HepG2 (cell line): ENCODE results near the gene TMEM38B. TPM values are rescaled to one million over a fixed set of nuclear protein-coding genes. Genes with fewer than 3 reads are reported as not detected.

Experiments used
- ATAC-seq: fragments of 200-7000 bp; cut with Tn5 transposase; 3 replicates; pipeline ENCODE4 v1.9.1; 2020; ENCODE audit warnings: mild to moderate bottlenecking, moderate library complexity
- BruUV-seq: library from RNA; stranded (reverse); fragments of 400-500 nt; replicated peaks from 2 replicates; lab custom pipeline; 2021; lab: Mats Ljungman, UMichigan
- CTCF ChIA-PET: fragments of 300-600 bp; formaldehyde crosslinking; extraction: SDS; loops from one replicate; lab custom pipeline; 2021; ENCODE audit warnings: low total read pairs, inconsistent platforms, low intra/inter-chr PET ratio; lab: Yijun Ruan, JAX
- POLR2A ChIA-PET: fragments of 350-600 bp; sonication (Branson Sonifier 250); formaldehyde crosslinking; loops from one replicate; lab custom pipeline; 2020; ENCODE audit warnings: antibody characterized with exemption, inconsistent platforms; lab: Yijun Ruan, JAX
- DNase-seq: peaks from one replicate; pipeline ENCODE4 v3.0.0-alpha.2; 2015; ENCODE audit warnings: low spot score
- FAIRE-seq: peaks from 3 replicates; lab custom pipeline; 2011; peaks lifted over from hg19 to GRCh38; lab: Jason Lieb, UNC
- H2AFZ ChIP-seq: one replicate; pipeline ENCODE4 v1.6.1; 2011; ENCODE audit warnings: low read length, inconsistent platforms
- H3K27ac ChIP-seq: fragments of 300-600 bp; 3 replicates; pipeline ENCODE4 v1.8.0; 2011; ENCODE audit warnings: mixed run types, mild to moderate bottlenecking, mixed read lengths, low read length, inconsistent platforms; ENCODE audit not compliant: insufficient read depth; ENCODE audit errors: extremely low read length
- H3K27me3 ChIP-seq, 2 experiments: fragments of 200-600 bp in 1 of 2; 2 replicates in 1 of 2; 3 replicates in 1 of 2; pipeline versions ENCODE4 v1.6.0 to v1.8.0; 2011; ENCODE audit warnings: low read length in 2 of 2, mild to moderate bottlenecking in 2 of 2, moderate library complexity in 2 of 2, inconsistent platforms in 1 of 2; ENCODE audit not compliant: insufficient read depth in 2 of 2, control insufficient read depth in 1 of 2
- H3K36me3 ChIP-seq, 2 experiments: fragments of 200-600 bp in 1 of 2; replicated peaks in 1 of 2; 2 replicates in 1 of 2; 3 replicates in 1 of 2; pipeline versions ENCODE4 v1.5.1 to v1.8.0; 2011; ENCODE audit warnings: low read length in 2 of 2, inconsistent platforms in 1 of 2; ENCODE audit not compliant: insufficient read depth in 2 of 2, control insufficient read depth in 1 of 2
- H3K4me1 ChIP-seq: 2 replicates; pipeline ENCODE4 v1.5.1; 2012; ENCODE audit warnings: low read length, inconsistent platforms; ENCODE audit not compliant: insufficient read depth
- H3K4me2 ChIP-seq: 2 replicates; pipeline ENCODE4 v1.6.0; 2011; ENCODE audit warnings: low read depth, low read length, inconsistent platforms
- H3K4me3 ChIP-seq, 3 experiments: fragments of 200-600 bp in 1 of 3; sonication (generic), shearing (Covaris generic) in 1 of 3; replicated peaks in 1 of 3; 2 replicates each; pipeline ENCODE4 v1.5.1; 2011 to 2016; ENCODE audit warnings: low read length in 3 of 3, inconsistent platforms in 2 of 3, low read depth in 2 of 3, mild to moderate bottlenecking in 2 of 3, control low read depth in 1 of 3, mixed read lengths in 1 of 3; ENCODE audit not compliant: insufficient read depth in 1 of 3
- H3K79me2 ChIP-seq: one replicate; pipeline ENCODE4 v1.6.1; 2011; ENCODE audit warnings: low read length, inconsistent platforms; ENCODE audit not compliant: insufficient read depth
- H3K9ac ChIP-seq: 2 replicates; pipeline ENCODE4 v1.6.0; 2011; ENCODE audit warnings: mild to moderate bottlenecking, low read depth, low read length, inconsistent platforms; ENCODE audit not compliant: insufficient read depth
- H3K9me3 ChIP-seq: 2 replicates; pipeline ENCODE4 v1.5.1; 2012; ENCODE audit warnings: mild to moderate bottlenecking, low read length
- H4K20me1 ChIP-seq: 2 replicates; pipeline ENCODE4 v1.6.0; 2011; ENCODE audit warnings: inconsistent platforms, mild to moderate bottlenecking, low read length, moderate library complexity; ENCODE audit not compliant: insufficient read depth
- BCLAF1 ChIP-seq: fragments of 450-650 bp; IDR thresholded peaks from 2 replicates; pipeline ENCODE4 v1.6.1; 2017; ENCODE audit warnings: mild to moderate bottlenecking
- EP300 ChIP-seq, 3 experiments: sonication (generic) in 1 of 3; formaldehyde crosslinking in 1 of 3; IDR thresholded peaks; 2 replicates each; pipeline versions ENCODE4 v1.5.1 to v1.6.1; 2011 to 2020; ENCODE audit warnings: low read depth in 2 of 3, low read length in 2 of 3, borderline replicate concordance in 1 of 3, improper control_type of control experiment in 1 of 3, mild to moderate bottlenecking in 1 of 3, missing genetic modification reagents in 1 of 3, moderate library complexity in 1 of 3
- ISL2 ChIP-seq: sonication (generic); formaldehyde crosslinking; IDR thresholded peaks from 2 replicates; pipeline ENCODE4 v1.5.0; 2020; ENCODE audit warnings: missing genetic modification reagents
- NAIF1 ChIP-seq: sonication (generic); formaldehyde crosslinking; IDR thresholded peaks from 2 replicates; pipeline ENCODE4 v1.5.0; 2020; ENCODE audit warnings: mild to moderate bottlenecking, missing genetic modification reagents, borderline replicate concordance
- NCOR1 ChIP-seq: fragments of 200-600 bp; sonication (generic); IDR thresholded peaks from 2 replicates; pipeline ENCODE4 v1.7.0; 2017; ENCODE audit warnings: antibody characterized with exemption, low read length, borderline replicate concordance
- NR2C2 ChIP-seq: sonication (generic); formaldehyde crosslinking; IDR thresholded peaks from 2 replicates; pipeline ENCODE4 v1.4.0; 2020; ENCODE audit warnings: missing genetic modification reagents, mild to moderate bottlenecking, moderate library complexity, borderline replicate concordance
- RCOR2 ChIP-seq: IDR thresholded peaks from 2 replicates; pipeline ENCODE4 v1.6.1; 2016; ENCODE audit warnings: missing biosample characterization, missing genetic modification reagents
- RFX5 ChIP-seq: IDR thresholded peaks from 2 replicates; pipeline ENCODE4 v1.6.1; 2011; ENCODE audit warnings: low read depth, low read length, improper control_type of control experiment
- RNF2 ChIP-seq: fragments of 450-650 bp; conservative IDR thresholded peaks from 2 replicates; pipeline ENCODE4 v1.6.1; 2016; ENCODE audit warnings: low read depth
- SYNCRIP ChIP-seq: fragments of 200-400 bp; formaldehyde crosslinking; IDR thresholded peaks from 2 replicates; pipeline ENCODE4 v1.6.1; 2018; ENCODE audit warnings: mild to moderate bottlenecking, low read depth, low read length; ENCODE audit not compliant: insufficient read depth
- TMF1 ChIP-seq: sonication (generic); formaldehyde crosslinking; IDR thresholded peaks from 2 replicates; pipeline ENCODE4 v1.8.1; 2022; ENCODE audit warnings: low read depth, missing genetic modification reagents
- ZNF260 ChIP-seq: sonication (generic); formaldehyde crosslinking; IDR thresholded peaks from 2 replicates; pipeline ENCODE4 v1.4.0; 2020; ENCODE audit warnings: missing genetic modification reagents, low read depth, mild to moderate bottlenecking, borderline replicate concordance
- ZNF263 ChIP-seq: sonication (generic); formaldehyde crosslinking; IDR thresholded peaks from 2 replicates; pipeline ENCODE4 v1.4.0; 2020; ENCODE audit warnings: missing genetic modification reagents
- ZNF329 ChIP-seq: sonication (generic); formaldehyde crosslinking; IDR thresholded peaks from 2 replicates; pipeline ENCODE4 v1.9.0; 2021; ENCODE audit warnings: low read depth, mild to moderate bottlenecking, missing genetic modification reagents
- ZNF350 ChIP-seq: sonication (generic); formaldehyde crosslinking; IDR thresholded peaks from 2 replicates; pipeline ENCODE4 v1.4.0; 2020; ENCODE audit warnings: mild to moderate bottlenecking, low read depth, missing genetic modification reagents, borderline replicate concordance
- ZNF749 ChIP-seq: sonication (generic); formaldehyde crosslinking; IDR thresholded peaks from 2 replicates; pipeline ENCODE4 v1.8.0; 2022; ENCODE audit warnings: mild to moderate bottlenecking, missing genetic modification reagents, moderate library complexity, borderline replicate concordance
- WGBS: methylation state at CpG from one replicate; pipeline ENCODE4 v1.1.6; 2017; ENCODE audit warnings: low lambda C conversion rate; 5-methylcytosine and 5-hydroxymethylcytosine counted together
- in situ Hi-C: cut with HindIII; loops from 2 replicates; pipeline ENCODE4 v1.10.0; 2017; ENCODE audit warnings: low pct_unique_long_range_greater_than_20kb; ENCODE audit not compliant: extremely low pct_ligation_motif_present
- intact Hi-C: fragments of 100-400 bp; cut with micrococcal nuclease; formaldehyde crosslinking; loops from one replicate; pipeline ENCODE4 v1.10.0; 2022; ENCODE audit not compliant: unreplicated experiment
- polyA plus RNA-seq, 8 experiments: library from polyadenylated mRNA; depleted of rRNA in 3 of 8; stranded (reverse) in 7 of 8; unstranded in 1 of 8; fragments of >200 nt; fragmentation: Illumina TruSeq in 4 of 8; extraction: Trizol in 4 of 8; gene quantifications; 2 replicates each; pipeline versions ENCODE4 v1.2.1 to v1.2.3, GENCODE V29; 2011 to 2016; ENCODE audit warnings: low read depth in 4 of 8, missing spikeins in 1 of 8, mixed read lengths in 1 of 8; ENCODE audit not compliant: insufficient read depth in 1 of 8
- total RNA-seq, 5 experiments: library from RNA; depleted of rRNA; stranded (reverse); fragments of >200 nt; fragmentation: Illumina TruSeq; extraction: Trizol; gene quantifications; 2 replicates each; pipeline ENCODE4 v1.2.3, GENCODE V29; 2016; ENCODE audit warnings: low read depth in 1 of 5
- TF ChIP-seq, protein P1 (sequence below): sonication (generic); formaldehyde crosslinking; IDR thresholded peaks from 2 replicates; pipeline ENCODE4 v1.4.0; 2020; ENCODE audit warnings: missing genetic modification reagents

TMEM38B gene
- total and polyA plus RNA-seq, 2 of the 13 experiments (the other 11 are each of a cell fraction or from before 2014, with no cell fraction given), result 13.4 to 32.4 TPM

DNA sequence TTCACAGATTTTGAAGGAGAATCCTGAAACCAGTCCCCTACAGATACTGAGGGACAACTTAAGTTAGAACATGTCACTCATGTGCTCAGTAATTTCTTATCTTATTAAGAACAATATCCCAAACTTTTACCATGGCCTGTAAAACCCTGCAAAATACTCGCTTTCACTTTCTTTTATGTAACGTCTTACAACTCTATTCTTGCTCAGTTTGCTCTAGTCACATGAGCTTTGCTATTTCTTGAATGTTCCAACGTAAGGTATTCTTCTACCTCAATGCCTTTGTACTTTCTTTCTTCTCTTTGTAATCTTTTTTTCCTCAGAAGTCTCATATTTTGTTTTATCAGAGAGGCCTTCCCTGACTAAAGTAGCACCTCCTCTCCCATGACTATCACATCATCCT is 14.1 kb downstream of the TMEM38B start:
- intact Hi-C loops, result no loop called here
- no peak for ATAC-seq
- FAIRE-seq, result no peak
- H4K20me1 ChIP-seq, result no peaks in the 10 kb centered on the region
- H3K36me3 ChIP-seq, result peaks cover 0 to 7% of the 10 kb centered on the region in 2 experiments; a peak in 1 of 5 replicates
- no peaks in the 10 kb centered on the region for H3K79me2 ChIP-seq
- no peak overlapping the region for H3K4me2 ChIP-seq
- ChIA-PET CTCF (no interaction called here), POLR2A (no interaction called here)
- H3K9me3 ChIP-seq, result no peaks in the 10 kb centered on the region
- no TSS peak for BruUV-seq
- no peak overlapping the region for H3K9ac ChIP-seq
- TF ChIP-seq RCOR2 (CRISPR knock-in tag) (no peak), RFX5 (no peak), ZNF329 (no peak), NCOR1 (no peak), ISL2 (CRISPR knock-in tag) (no peak), EP300 (IDR thresholded peaks at IDR 0.05; ENCODE audit: low read depth in 2 of 2, low read length in 2 of 2) (no peak), EP300 (CRISPR knock-in tag; IDR thresholded peaks at IDR 0.05; ENCODE audit: borderline replicate concordance) (no peak), ZNF260 (CRISPR knock-in tag) (no peak), NAIF1 (no peak), NR2C2 (CRISPR knock-in tag) (no peak), ZNF749 (CRISPR knock-in tag) (no peak), SYNCRIP (no peak), BCLAF1 (no peak), ZNF350 (no peak), TMF1 (CRISPR knock-in tag) (no peak), ZNF263 (CRISPR knock-in tag) (no peak), RNF2 (no peak)
- TF ChIP-seq, protein P1, sequence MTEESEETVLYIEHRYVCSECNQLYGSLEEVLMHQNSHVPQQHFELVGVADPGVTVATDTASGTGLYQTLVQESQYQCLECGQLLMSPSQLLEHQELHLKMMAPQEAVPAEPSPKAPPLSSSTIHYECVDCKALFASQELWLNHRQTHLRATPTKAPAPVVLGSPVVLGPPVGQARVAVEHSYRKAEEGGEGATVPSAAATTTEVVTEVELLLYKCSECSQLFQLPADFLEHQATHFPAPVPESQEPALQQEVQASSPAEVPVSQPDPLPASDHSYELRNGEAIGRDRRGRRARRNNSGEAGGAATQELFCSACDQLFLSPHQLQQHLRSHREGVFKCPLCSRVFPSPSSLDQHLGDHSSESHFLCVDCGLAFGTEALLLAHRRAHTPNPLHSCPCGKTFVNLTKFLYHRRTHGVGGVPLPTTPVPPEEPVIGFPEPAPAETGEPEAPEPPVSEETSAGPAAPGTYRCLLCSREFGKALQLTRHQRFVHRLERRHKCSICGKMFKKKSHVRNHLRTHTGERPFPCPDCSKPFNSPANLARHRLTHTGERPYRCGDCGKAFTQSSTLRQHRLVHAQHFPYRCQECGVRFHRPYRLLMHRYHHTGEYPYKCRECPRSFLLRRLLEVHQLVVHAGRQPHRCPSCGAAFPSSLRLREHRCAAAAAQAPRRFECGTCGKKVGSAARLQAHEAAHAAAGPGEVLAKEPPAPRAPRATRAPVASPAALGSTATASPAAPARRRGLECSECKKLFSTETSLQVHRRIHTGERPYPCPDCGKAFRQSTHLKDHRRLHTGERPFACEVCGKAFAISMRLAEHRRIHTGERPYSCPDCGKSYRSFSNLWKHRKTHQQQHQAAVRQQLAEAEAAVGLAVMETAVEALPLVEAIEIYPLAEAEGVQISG (CRISPR knock-in tag), result no peak
- TF ChIP-seq, all 625 proteins: peak for 0
- Histone ChIP-seq H2AFZ (no peak overlapping the region), H3K4me3 (no peak overlapping the region), H3K4me1 (no peaks in the 10 kb centered on the region), H3K27ac (no peak overlapping the region), H3K27me3 (no peaks in the 10 kb centered on the region)
- in situ Hi-C loops, result no loop called here
- WGBS, result over 99% methylated on average over 3 of the region's 3 CpGs
- no peak for DNase-seq
